H1 (cell line): ENCODE data around the gene DZIP1L. TPM values are rescaled to one million over a fixed set of nuclear protein-coding genes. Genes with fewer than 3 reads are reported as not detected.

Experiments used
- CTCF ChIA-PET: fragments of 300-600 bp; sonication (Branson Sonifier 250); formaldehyde crosslinking; loops from one replicate; lab custom pipeline; 2021; ENCODE audit not compliant: partially characterized antibody; lab: Charles Lee
- POLR2A ChIA-PET: fragments of 300-600 bp; sonication (Branson Sonifier 250); formaldehyde crosslinking; loops from one replicate; lab custom pipeline; 2021; ENCODE audit warnings: inconsistent platforms; ENCODE audit not compliant: partially characterized antibody; lab: Charles Lee
- DNase-seq, 2 experiments: peaks; one replicate each; pipeline versions ENCODE4 v3.0.0 to v3.0.0-alpha.2; 2010 to 2022; ENCODE audit warnings: low spot score in 2 of 2, low read depth in 1 of 2, mixed read lengths in 1 of 2
- FAIRE-seq: peaks from 2 replicates; lab custom pipeline; 2011; peaks lifted over from hg19 to GRCh38; lab: Jason Lieb, UNC
- H2AFZ ChIP-seq: 2 replicates; pipeline ENCODE4 v1.8.1; 2012; ENCODE audit warnings: low read length, inconsistent platforms
- H2AK5ac ChIP-seq: 2 replicates; pipeline ENCODE4 v1.6.1; 2013; ENCODE audit warnings: low read depth, low read length
- H2BK120ac ChIP-seq: replicated peaks from 2 replicates; pipeline ENCODE3; 2013; ENCODE audit warnings: low read depth, low read length, inconsistent platforms
- H2BK12ac ChIP-seq: 2 replicates; pipeline ENCODE4 v1.6.1; 2013; ENCODE audit warnings: low read depth, low read length
- H2BK15ac ChIP-seq: 2 replicates; pipeline ENCODE4 v1.6.1; 2013; ENCODE audit warnings: low read length
- H2BK20ac ChIP-seq: 2 replicates; pipeline ENCODE4 v1.6.1; 2013; ENCODE audit warnings: low read length
- H2BK5ac ChIP-seq: 2 replicates; pipeline ENCODE4 v1.6.1; 2013; ENCODE audit warnings: low read depth, low read length
- H3K14ac ChIP-seq: 2 replicates; pipeline ENCODE4 v1.6.1; 2013; ENCODE audit warnings: inconsistent platforms; ENCODE audit not compliant: insufficient read length
- H3K18ac ChIP-seq: 2 replicates; pipeline ENCODE4 v1.6.1; 2013; ENCODE audit warnings: low read length; ENCODE audit errors: extremely low read depth
- H3K23ac ChIP-seq: 2 replicates; pipeline ENCODE4 v1.6.1; 2013; ENCODE audit warnings: inconsistent platforms; ENCODE audit not compliant: insufficient read length
- H3K23me2 ChIP-seq: 2 replicates; pipeline ENCODE4 v1.6.1; 2013; ENCODE audit warnings: low read depth, low read length
- H3K27ac ChIP-seq: 2 replicates; pipeline ENCODE4 v1.6.1; 2011; ENCODE audit warnings: low read depth, low read length, inconsistent platforms
- H3K27me3 ChIP-seq, 4 experiments: replicated peaks in 1 of 4; 1 replicate in 1 of 4; 2 replicates in 3 of 4; pipeline versions ENCODE4 v1.6.1 to v1.8.1; 2011 to 2013; ENCODE audit warnings: low read length in 3 of 4, mild to moderate bottlenecking in 3 of 4, inconsistent platforms in 2 of 4, mixed read lengths in 2 of 4, moderate library complexity in 1 of 4; ENCODE audit not compliant: control insufficient read depth in 3 of 4, insufficient read depth in 3 of 4; ENCODE audit errors: extremely low read depth in 1 of 4
- H3K36me3 ChIP-seq, 4 experiments: 2 replicates each; pipeline versions ENCODE4 v1.6.1 to v1.8.1; 2011 to 2013; ENCODE audit warnings: mild to moderate bottlenecking in 4 of 4, low read length in 3 of 4, moderate library complexity in 2 of 4, control low read depth in 1 of 4, inconsistent platforms in 1 of 4; ENCODE audit not compliant: insufficient read depth in 4 of 4, control insufficient read depth in 2 of 4
- H3K4ac ChIP-seq: replicated peaks from 2 replicates; pipeline ENCODE3; 2013; ENCODE audit warnings: low read length, low read depth, mixed read lengths, inconsistent platforms; ENCODE audit not compliant: insufficient read length
- H3K4me1 ChIP-seq, 4 experiments: replicated peaks in 1 of 4; 1 replicate in 1 of 4; 2 replicates in 3 of 4; pipeline versions ENCODE4 v1.6.1 to v1.8.1; 2011 to 2013; ENCODE audit warnings: low read length in 3 of 4, inconsistent platforms in 2 of 4, mixed read lengths in 1 of 4; ENCODE audit not compliant: insufficient read depth in 4 of 4, control insufficient read depth in 3 of 4
- H3K4me2 ChIP-seq, 2 experiments: 2 replicates each; pipeline versions ENCODE4 v1.6.1 to v1.8.1; 2011 to 2013; ENCODE audit warnings: low read depth in 2 of 2, low read length in 2 of 2, control low read depth in 1 of 2, inconsistent platforms in 1 of 2, mild to moderate bottlenecking in 1 of 2; ENCODE audit not compliant: insufficient read depth in 1 of 2
- H3K4me3 ChIP-seq, 4 experiments: fragments of 200-600, 300-600 bp in 1 of 4; sonication (generic), shearing (Covaris generic), sonication (Bioruptor Twin) in 1 of 4; 2 replicates each; pipeline versions ENCODE4 v1.5.1 to v1.8.1; 2011 to 2016; ENCODE audit warnings: low read length in 4 of 4, low read depth in 3 of 4, control low read depth in 2 of 4, inconsistent platforms in 2 of 4, mild to moderate bottlenecking in 2 of 4, mixed read lengths in 1 of 4, moderate library complexity in 1 of 4; ENCODE audit not compliant: insufficient read depth in 2 of 4; ENCODE audit errors: extremely low read depth in 1 of 4
- H3K56ac ChIP-seq: replicated peaks from 2 replicates; pipeline ENCODE3; 2013; ENCODE audit warnings: low read depth, mild to moderate bottlenecking, mixed read lengths, low read length, inconsistent platforms; ENCODE audit not compliant: insufficient read length
- H3K79me1 ChIP-seq: 2 replicates; pipeline ENCODE4 v1.6.1; 2013; ENCODE audit warnings: low read depth, low read length, control low read depth
- H3K79me2 ChIP-seq, 2 experiments: 2 replicates each; pipeline versions ENCODE4 v1.6.1 to v1.8.1; 2012 to 2013; ENCODE audit warnings: low read length in 2 of 2, mild to moderate bottlenecking in 2 of 2, inconsistent platforms in 1 of 2; ENCODE audit not compliant: insufficient read depth in 2 of 2, control insufficient read depth in 1 of 2
- H3K9ac ChIP-seq, 4 experiments: replicated peaks in 1 of 4; 1 replicate in 1 of 4; 2 replicates in 3 of 4; pipeline versions ENCODE4 v1.6.1 to v1.8.1; 2011 to 2013; ENCODE audit warnings: low read depth in 3 of 4, low read length in 3 of 4, control low read depth in 2 of 4, mild to moderate bottlenecking in 2 of 4, moderate library complexity in 2 of 4, inconsistent platforms in 1 of 4; ENCODE audit errors: extremely low read depth in 1 of 4
- H3K9me3 ChIP-seq, 2 experiments: 2 replicates each; pipeline versions ENCODE4 v1.6.1 to v1.8.1; 2012 to 2013; ENCODE audit warnings: mild to moderate bottlenecking in 2 of 2, moderate library complexity in 2 of 2, control low read depth in 1 of 2, inconsistent platforms in 1 of 2, low read depth in 1 of 2, low read length in 1 of 2, mixed read lengths in 1 of 2; ENCODE audit not compliant: insufficient read depth in 2 of 2
- H4K20me1 ChIP-seq, 2 experiments: replicated peaks in 1 of 2; 2 replicates each; pipeline versions ENCODE3 to v1.8.1; 2011 to 2013; ENCODE audit warnings: inconsistent platforms in 2 of 2, low read length in 2 of 2, mild to moderate bottlenecking in 1 of 2; ENCODE audit not compliant: insufficient read depth in 2 of 2, control insufficient read depth in 1 of 2
- H4K5ac ChIP-seq: 2 replicates; pipeline ENCODE4 v1.6.1; 2013; ENCODE audit warnings: low read length, low read depth, mixed read lengths, inconsistent platforms; ENCODE audit not compliant: insufficient read length
- H4K8ac ChIP-seq: 2 replicates; pipeline ENCODE4 v1.8.0; 2013; ENCODE audit warnings: mild to moderate bottlenecking, moderate library complexity, low read length, inconsistent platforms; ENCODE audit not compliant: insufficient read depth; ENCODE audit errors: extremely low read depth
- H4K91ac ChIP-seq: replicated peaks from 2 replicates; pipeline ENCODE3; 2013; ENCODE audit warnings: low read length, mixed read lengths, inconsistent platforms; ENCODE audit not compliant: insufficient read length
- ASH2L ChIP-seq: fragments of 200-600, 300-600 bp; sonication (generic); IDR thresholded peaks from one replicate; pipeline ENCODE4 v1.7.1; 2017; ENCODE audit warnings: low read length
- CREB1 ChIP-seq: IDR thresholded peaks from 2 replicates; pipeline ENCODE4 v1.6.1; 2012; ENCODE audit warnings: inconsistent platforms
- GABPA ChIP-seq: IDR thresholded peaks from 2 replicates; pipeline ENCODE4 v1.6.1; 2011; ENCODE audit warnings: mild to moderate bottlenecking, low read length, moderate library complexity, borderline replicate concordance; ENCODE audit not compliant: insufficient read depth
- HDAC6 ChIP-seq: IDR thresholded peaks from one replicate; pipeline ENCODE4 v1.7.1; 2012; ENCODE audit warnings: low read depth, mild to moderate bottlenecking, inconsistent platforms, low read length, moderate library complexity
- JUND ChIP-seq: IDR thresholded peaks from 2 replicates; pipeline ENCODE4 v1.6.1; 2011; ENCODE audit warnings: mild to moderate bottlenecking, improper control_type of control experiment, low read length
- KDM5A ChIP-seq: fragments of 200-600 bp; IDR thresholded peaks from 2 replicates; pipeline ENCODE4 v1.7.1; 2012; ENCODE audit warnings: mild to moderate bottlenecking, low read length, inconsistent platforms, mixed read lengths
- POU5F1 ChIP-seq: IDR thresholded peaks from 2 replicates; pipeline ENCODE4 v1.6.1; 2011; ENCODE audit warnings: low read depth, mild to moderate bottlenecking, low read length, moderate library complexity
- SP2 ChIP-seq: IDR thresholded peaks from 2 replicates; pipeline ENCODE4 v1.6.1; 2012; ENCODE audit warnings: mild to moderate bottlenecking, low read length, inconsistent platforms
- TBP ChIP-seq: IDR thresholded peaks from 2 replicates; pipeline ENCODE4 v1.6.1; 2011; ENCODE audit warnings: low read depth, low read length, improper control_type of control experiment
- WGBS, 2 experiments: shearing (Covaris generic) in 1 of 2; methylation state at CpG; one replicate each; pipeline versions ENCODE4 v1.1.6 to v1.1.7; 2013 to 2015; ENCODE audit warnings: low lambda C conversion rate in 2 of 2, mixed read lengths in 2 of 2, inconsistent platforms in 1 of 2, low coverage in 1 of 2, missing lambda C conversion rate in 1 of 2; ENCODE audit not compliant: insufficient replicate concordance in 2 of 2, insufficient coverage in 1 of 2, insufficient read length in 1 of 2; ENCODE audit errors: extremely low coverage in 1 of 2, missing lambda C conversion rate in 1 of 2; 5-methylcytosine and 5-hydroxymethylcytosine counted together
- polyA plus RNA-seq, 7 experiments: library from polyadenylated mRNA; depleted of rRNA in 3 of 7; stranded (reverse) in 5 of 7; unstranded in 2 of 7; fragments of >200 nt in 5 of 7; fragments of 200-250 nt in 2 of 7; gene quantifications; 1 replicate in 5 of 7; 2 replicates in 1 of 7; 4 replicates in 1 of 7; pipeline versions ENCODE4 v1.2.1 to v1.2.3, GENCODE V29; 2011 to 2013; ENCODE audit warnings: missing spikeins in 2 of 7, mixed read lengths in 2 of 7
- total RNA-seq: library from RNA; stranded (reverse); fragmentation: NEBNext Ultra II Directional; extraction: Animal tissue kit (Norgen Biotek cat#: 25700); gene quantifications from 2 replicates; pipeline ENCODE4 v1.2.1, GENCODE V29; 2021

DZIP1L gene
- total and polyA plus RNA-seq, 2 of the 8 experiments (the other 6 are each of a cell fraction or from before 2014, with no cell fraction given) = 6.5 to 8.3 TPM

GRCh38 chr3:138030734-138031280 is 84.6 kb downstream of the DZIP1L start:
- H3K18ac ChIP-seq = no peak overlapping the region
- no peak overlapping the region for H2BK5ac ChIP-seq
- no peaks in the 10 kb centered on the region for H4K20me1 ChIP-seq
- H4K5ac ChIP-seq = no peak overlapping the region
- WGBS, 2 experiments = 95% methylated on average over 11 of the region's 11 CpGs; no CpG with 5 or more reads in 1 of the 2 experiments
- no peak for DNase-seq
- H3K23ac ChIP-seq = no peak overlapping the region
- no peak overlapping the region for H3K27ac ChIP-seq
- H2BK15ac ChIP-seq = no peak overlapping the region
- POLR2A ChIA-PET = no interaction called here
- H3K56ac ChIP-seq = no peak overlapping the region
- no peak for FAIRE-seq
- H3K79me1 ChIP-seq = no peaks in the 10 kb centered on the region
- no peaks in the 10 kb centered on the region for H3K23me2 ChIP-seq
- H2AK5ac ChIP-seq = no peak overlapping the region
- no peak overlapping the region for H3K4me2 ChIP-seq
- no peak overlapping the region for H2BK120ac ChIP-seq
- H4K8ac ChIP-seq = no peak overlapping the region
- no peak for TF ChIP-seq CREB1
- TF ChIP-seq JUND = no peak
- TF ChIP-seq SP2 = no peak
- no peak for TF ChIP-seq ASH2L
- no peak for TF ChIP-seq TBP
- no peak for TF ChIP-seq KDM5A
- TF ChIP-seq GABPA = no peak
- no peak for TF ChIP-seq HDAC6
- TF ChIP-seq POU5F1 = no peak
- TF ChIP-seq, all 59 proteins: peak for 0
- no peak overlapping the region for H2BK20ac ChIP-seq
- H3K4me1 ChIP-seq = no peaks in the 10 kb centered on the region
- no peak overlapping the region for H3K9ac ChIP-seq
- no peaks in the 10 kb centered on the region for H3K27me3 ChIP-seq
- no peaks in the 10 kb centered on the region for H3K9me3 ChIP-seq
- no peak overlapping the region for H3K4me3 ChIP-seq
- H2AFZ ChIP-seq = no peak overlapping the region
- no peak overlapping the region for H3K14ac ChIP-seq
- no peaks in the 10 kb centered on the region for H3K79me2 ChIP-seq
- H2BK12ac ChIP-seq = no peak overlapping the region
- CTCF ChIA-PET = interaction anchor here (1.9 kb wide), 1 partner anchor 21 kb away, joined by 5 read pairs; no protein-coding TSS in a partner anchor
- H4K91ac ChIP-seq = no peak overlapping the region
- no peak overlapping the region for H3K4ac ChIP-seq
- no peaks in the 10 kb centered on the region for H3K36me3 ChIP-seq
